Osteocyte (in vitro differentiated cells): ENCODE measurements around the gene RAX. TPM values are rescaled to one million over a fixed set of nuclear protein-coding genes. Genes with fewer than 3 reads are reported as not detected.

Source experiments
- DNase-seq: peaks from one replicate; pipeline ENCODE4 v3.0.0; 2021; ENCODE audit warnings: mixed read lengths; ENCODE audit not compliant: unreplicated experiment; ENCODE audit errors: extremely low spot score
- H3K27ac Mint-ChIP-seq: one replicate; pipeline ENCODE4 v1.8.0; 2021; ENCODE audit warnings: mild to moderate bottlenecking, mixed read lengths; ENCODE audit not compliant: unreplicated experiment
- H3K27me3 Mint-ChIP-seq: one replicate; pipeline ENCODE4 v1.8.0; 2021; ENCODE audit warnings: mixed read lengths; ENCODE audit not compliant: unreplicated experiment
- H3K36me3 Mint-ChIP-seq: one replicate; pipeline ENCODE4 v1.8.0; 2021; ENCODE audit warnings: mixed read lengths; ENCODE audit not compliant: unreplicated experiment
- H3K4me1 Mint-ChIP-seq: one replicate; pipeline ENCODE4 v1.8.0; 2021; ENCODE audit warnings: mixed read lengths; ENCODE audit not compliant: unreplicated experiment
- H3K4me3 Mint-ChIP-seq: one replicate; pipeline ENCODE4 v1.8.0; 2021; ENCODE audit warnings: mild to moderate bottlenecking, moderate library complexity, mixed read lengths; ENCODE audit not compliant: unreplicated experiment
- H3K9me3 Mint-ChIP-seq: one replicate; pipeline ENCODE4 v1.8.0; 2021; ENCODE audit warnings: mixed read lengths; ENCODE audit not compliant: unreplicated experiment
- CTCF ChIP-seq: fragments of 200-600 bp; sonication (generic); IDR thresholded peaks from 2 replicates; pipeline ENCODE4 v1.5.0; 2021; ENCODE audit warnings: antibody characterized with exemption, mild to moderate bottlenecking, moderate library complexity
- total RNA-seq: library from RNA; stranded (reverse); gene quantifications from 2 replicates; pipeline ENCODE4 v1.2.1, GENCODE V29; 2021

Gene RAX
- total RNA-seq, 1 donor from 2014 or later = not detected

DNA sequence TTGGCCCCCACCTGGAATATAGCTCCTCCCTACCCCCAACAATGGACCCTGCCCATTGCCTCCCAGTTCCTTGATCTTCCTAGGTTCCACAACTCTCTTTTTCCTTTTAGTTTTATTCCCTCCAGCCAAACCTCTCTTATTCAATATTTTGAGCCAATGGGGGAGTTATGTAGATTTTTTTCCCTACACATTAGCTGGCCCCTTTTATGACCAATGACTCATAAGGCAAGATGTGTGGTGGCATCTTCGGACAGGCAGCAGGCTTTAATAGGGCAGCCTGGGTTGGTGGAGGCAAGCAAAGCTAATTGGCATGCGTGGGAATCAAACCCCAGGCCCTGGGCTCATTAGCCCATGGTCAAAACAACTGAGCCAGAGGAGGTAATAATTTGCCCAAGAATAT is 44.1 kb downstream of the RAX start:
- Mint-ChIP-seq H3K36me3 (no peaks in the 10 kb centered on the region), H3K4me3 (no peak overlapping the region), H3K27me3 (peaks cover 81% of the 10 kb centered on the region), H3K4me1 (no peaks in the 10 kb centered on the region), H3K9me3 (no peaks in the 10 kb centered on the region), H3K27ac (no peak overlapping the region)
- no peak for DNase-seq
- no peak for TF ChIP-seq CTCF

GRCh38 chr18:59228351-59228750 is 44.9 kb downstream of the RAX start:
- DNase-seq = no peak
- Mint-ChIP-seq H3K27me3 (peaks cover 89% of the 10 kb centered on the region), H3K36me3 (no peaks in the 10 kb centered on the region), H3K4me1 (no peaks in the 10 kb centered on the region), H3K27ac (no peak overlapping the region), H3K4me3 (no peak overlapping the region), H3K9me3 (no peaks in the 10 kb centered on the region)
- no peak for TF ChIP-seq CTCF

GRCh38 chr18:59222341-59222740 is 50.9 kb downstream of the RAX start:
- DNase-seq = no peak
- H3K27me3 Mint-ChIP-seq = peaks cover 93% of the 10 kb centered on the region
- no peaks in the 10 kb centered on the region for H3K9me3 Mint-ChIP-seq
- TF ChIP-seq CTCF = no peak
- H3K4me3 Mint-ChIP-seq = no peak overlapping the region
- H3K4me1 Mint-ChIP-seq = peaks cover 17% of the 10 kb centered on the region
- H3K27ac Mint-ChIP-seq = no peak overlapping the region
- H3K36me3 Mint-ChIP-seq = no peaks in the 10 kb centered on the region

- peaks cover 93% of the 10 kb centered on the region for H3K27me3 Mint-ChIP-seq
- no peak overlapping the region for H3K27ac Mint-ChIP-seq
- H3K9me3 Mint-ChIP-seq = no peaks in the 10 kb centered on the region
- peak overlapping the region; percentile 58 for H3K4me3 Mint-ChIP-seq
- peaks cover 17% of the 10 kb centered on the region for H3K4me1 Mint-ChIP-seq
- no peak for TF ChIP-seq CTCF
- no peak for DNase-seq
- H3K36me3 Mint-ChIP-seq = no peaks in the 10 kb centered on the region
Measured at GRCh38 chr18:59220784-59221765, 52.2 kb downstream of the RAX start.

DNA sequence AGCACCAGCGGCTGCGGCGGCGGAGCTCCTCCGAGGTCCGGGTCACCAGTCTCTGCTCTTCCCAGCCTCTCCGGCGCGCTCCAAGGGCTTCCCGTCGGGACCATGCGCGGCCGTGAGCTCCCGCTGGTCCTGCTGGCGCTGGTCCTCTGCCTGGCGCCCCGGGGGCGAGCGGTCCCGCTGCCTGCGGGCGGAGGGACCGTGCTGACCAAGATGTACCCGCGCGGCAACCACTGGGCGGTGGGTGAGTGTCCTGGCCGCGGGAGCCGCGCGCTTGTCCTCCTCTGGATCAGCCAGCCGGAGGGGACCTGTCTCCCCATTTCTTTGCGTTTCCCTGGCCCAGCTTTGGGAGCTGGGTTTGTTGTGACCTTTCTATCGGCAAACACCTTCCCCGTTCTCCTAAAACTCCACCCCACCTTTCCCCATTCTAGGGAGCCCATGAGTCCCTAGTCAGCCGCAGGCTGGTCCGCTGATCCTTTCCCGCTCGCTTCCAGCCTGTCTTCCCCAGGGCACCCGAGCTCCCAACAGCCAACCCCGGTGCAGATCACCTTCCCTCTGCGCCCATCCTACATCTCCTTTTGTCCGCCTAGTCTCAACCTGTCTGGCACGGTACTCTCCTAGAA is 53.0 kb downstream of the RAX start:
- no peak for DNase-seq
- Mint-ChIP-seq H3K4me3 (peak overlapping the region; percentile 58), H3K4me1 (peaks cover 17% of the 10 kb centered on the region), H3K9me3 (no peaks in the 10 kb centered on the region), H3K36me3 (no peaks in the 10 kb centered on the region), H3K27ac (no peak overlapping the region), H3K27me3 (peaks cover 91% of the 10 kb centered on the region)
- TF ChIP-seq CTCF = no peak
